ENCODE data around the gene STPG3. TPM values are rescaled to one million over a fixed set of nuclear protein-coding genes. Genes with fewer than 3 reads are reported as not detected.

STPG3 gene
- total and polyA plus RNA-seq, 9 of the 15 experiments (the other 6 are each of a cell fraction or from before 2014, with no cell fraction given) = not detected

DNA sequence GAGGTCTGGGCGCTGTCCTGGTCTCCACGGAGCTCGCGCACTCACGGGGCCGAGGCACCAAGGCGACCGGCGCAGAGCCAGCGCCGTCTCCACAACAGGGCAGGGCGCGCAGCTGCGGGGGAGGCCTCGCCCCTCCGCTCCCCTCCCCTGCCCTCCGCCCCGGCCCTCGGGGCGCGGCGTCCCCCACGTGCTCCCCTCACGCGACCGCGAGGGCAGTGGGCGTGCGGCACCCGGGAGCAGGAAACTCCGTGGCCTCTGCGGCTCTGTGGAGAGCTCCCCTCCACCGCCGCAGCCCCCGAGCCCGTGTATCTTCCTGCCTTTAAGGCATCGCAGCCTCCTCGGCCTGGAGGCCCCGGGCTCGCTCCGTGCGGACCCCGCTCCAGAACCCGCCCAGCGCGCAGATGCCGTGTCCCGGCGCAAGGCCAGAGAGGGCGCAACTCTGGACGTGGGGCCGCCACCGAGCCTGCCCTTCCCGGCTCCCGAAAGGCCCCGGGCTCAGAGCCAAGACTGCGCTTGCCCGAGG, 10.7 kb upstream of the STPG3 start (continued):
- TF ChIP-seq HDAC6 (IDR thresholded peaks at IDR 0.05; ENCODE audit: low read depth, low read length) = no peak
- TF ChIP-seq, protein P1, sequence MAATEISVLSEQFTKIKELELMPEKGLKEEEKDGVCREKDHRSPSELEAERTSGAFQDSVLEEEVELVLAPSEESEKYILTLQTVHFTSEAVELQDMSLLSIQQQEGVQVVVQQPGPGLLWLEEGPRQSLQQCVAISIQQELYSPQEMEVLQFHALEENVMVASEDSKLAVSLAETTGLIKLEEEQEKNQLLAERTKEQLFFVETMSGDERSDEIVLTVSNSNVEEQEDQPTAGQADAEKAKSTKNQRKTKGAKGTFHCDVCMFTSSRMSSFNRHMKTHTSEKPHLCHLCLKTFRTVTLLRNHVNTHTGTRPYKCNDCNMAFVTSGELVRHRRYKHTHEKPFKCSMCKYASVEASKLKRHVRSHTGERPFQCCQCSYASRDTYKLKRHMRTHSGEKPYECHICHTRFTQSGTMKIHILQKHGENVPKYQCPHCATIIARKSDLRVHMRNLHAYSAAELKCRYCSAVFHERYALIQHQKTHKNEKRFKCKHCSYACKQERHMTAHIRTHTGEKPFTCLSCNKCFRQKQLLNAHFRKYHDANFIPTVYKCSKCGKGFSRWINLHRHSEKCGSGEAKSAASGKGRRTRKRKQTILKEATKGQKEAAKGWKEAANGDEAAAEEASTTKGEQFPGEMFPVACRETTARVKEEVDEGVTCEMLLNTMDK (IDR thresholded peaks at IDR 0.05; ENCODE audit: borderline replicate concordance, insufficient read depth, low read depth, low read length, poor library complexity, severe bottlenecking) = peak; percentile 53
- TF ChIP-seq EZH2 (IDR thresholded peaks at IDR 0.05; ENCODE audit: borderline replicate concordance, low read depth, low read length) = no peak
- no peak for TF ChIP-seq ZNF766 (CRISPR knock-in tag; conservative IDR thresholded peaks at IDR 0.05)
- no peak for TF ChIP-seq ZNF165 (CRISPR knock-in tag; IDR thresholded peaks at IDR 0.05; ENCODE audit: borderline replicate concordance)
- TF ChIP-seq RBM22 (IDR thresholded peaks at IDR 0.05; ENCODE audit: low read depth, low read length, poor library complexity, severe bottlenecking) = no peak
- TF ChIP-seq, protein P2, sequence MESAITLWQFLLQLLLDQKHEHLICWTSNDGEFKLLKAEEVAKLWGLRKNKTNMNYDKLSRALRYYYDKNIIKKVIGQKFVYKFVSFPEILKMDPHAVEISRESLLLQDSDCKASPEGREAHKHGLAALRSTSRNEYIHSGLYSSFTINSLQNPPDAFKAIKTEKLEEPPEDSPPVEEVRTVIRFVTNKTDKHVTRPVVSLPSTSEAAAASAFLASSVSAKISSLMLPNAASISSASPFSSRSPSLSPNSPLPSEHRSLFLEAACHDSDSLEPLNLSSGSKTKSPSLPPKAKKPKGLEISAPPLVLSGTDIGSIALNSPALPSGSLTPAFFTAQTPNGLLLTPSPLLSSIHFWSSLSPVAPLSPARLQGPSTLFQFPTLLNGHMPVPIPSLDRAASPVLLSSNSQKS (CRISPR knock-in tag; IDR thresholded peaks at IDR 0.05) = no peak
- 0 out of 2 replicates have a peak, but pooled peaks have one; percentile 6 for TF ChIP-seq HCFC1 (IDR thresholded peaks at IDR 0.05; ENCODE audit: low read depth, low read length)
- TF ChIP-seq, protein P3, sequence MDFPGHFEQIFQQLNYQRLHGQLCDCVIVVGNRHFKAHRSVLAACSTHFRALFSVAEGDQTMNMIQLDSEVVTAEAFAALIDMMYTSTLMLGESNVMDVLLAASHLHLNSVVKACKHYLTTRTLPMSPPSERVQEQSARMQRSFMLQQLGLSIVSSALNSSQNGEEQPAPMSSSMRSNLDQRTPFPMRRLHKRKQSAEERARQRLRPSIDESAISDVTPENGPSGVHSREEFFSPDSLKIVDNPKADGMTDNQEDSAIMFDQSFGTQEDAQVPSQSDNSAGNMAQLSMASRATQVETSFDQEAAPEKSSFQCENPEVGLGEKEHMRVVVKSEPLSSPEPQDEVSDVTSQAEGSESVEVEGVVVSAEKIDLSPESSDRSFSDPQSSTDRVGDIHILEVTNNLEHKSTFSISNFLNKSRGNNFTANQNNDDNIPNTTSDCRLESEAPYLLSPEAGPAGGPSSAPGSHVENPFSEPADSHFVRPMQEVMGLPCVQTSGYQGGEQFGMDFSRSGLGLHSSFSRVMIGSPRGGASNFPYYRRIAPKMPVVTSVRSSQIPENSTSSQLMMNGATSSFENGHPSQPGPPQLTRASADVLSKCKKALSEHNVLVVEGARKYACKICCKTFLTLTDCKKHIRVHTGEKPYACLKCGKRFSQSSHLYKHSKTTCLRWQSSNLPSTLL (IDR thresholded peaks at IDR 0.05) = no peak
- no peak for TF ChIP-seq SRF (CRISPR knock-in tag; IDR thresholded peaks at IDR 0.05)
- peak; percentile 70 for TF ChIP-seq GMEB1 (CRISPR knock-in tag; IDR thresholded peaks at IDR 0.05)
- peak; percentile 95 for TF ChIP-seq ZFX (CRISPR knock-in tag; IDR thresholded peaks at IDR 0.05)
- TF ChIP-seq TRIM28 (IDR thresholded peaks at IDR 0.05) = no peak
- peak in 1 of 2 experiments; percentile 52; a peak in 1 of 4 replicates for TF ChIP-seq TRIM24 (IDR thresholded peaks at IDR 0.05)
- no peak for TF ChIP-seq FOXA3 (CRISPR knock-in tag; conservative IDR thresholded peaks at IDR 0.05 in 1 of 2, IDR thresholded peaks at IDR 0.05 in 1 of 2)
- no peak for TF ChIP-seq SIN3B (IDR thresholded peaks at IDR 0.05; ENCODE audit: low read depth)
- TF ChIP-seq ZBTB8A (IDR thresholded peaks at IDR 0.05; ENCODE audit: partially characterized antibody) = no peak
- TF ChIP-seq GTF2E2 (tag; IDR thresholded peaks at IDR 0.05) = no peak
- no peak for TF ChIP-seq NUFIP1 (IDR thresholded peaks at IDR 0.05; ENCODE audit: partially characterized antibody)
- no peak for TF ChIP-seq ZFP1 (CRISPR knock-in tag; IDR thresholded peaks at IDR 0.05)
- TF ChIP-seq, protein P4, sequence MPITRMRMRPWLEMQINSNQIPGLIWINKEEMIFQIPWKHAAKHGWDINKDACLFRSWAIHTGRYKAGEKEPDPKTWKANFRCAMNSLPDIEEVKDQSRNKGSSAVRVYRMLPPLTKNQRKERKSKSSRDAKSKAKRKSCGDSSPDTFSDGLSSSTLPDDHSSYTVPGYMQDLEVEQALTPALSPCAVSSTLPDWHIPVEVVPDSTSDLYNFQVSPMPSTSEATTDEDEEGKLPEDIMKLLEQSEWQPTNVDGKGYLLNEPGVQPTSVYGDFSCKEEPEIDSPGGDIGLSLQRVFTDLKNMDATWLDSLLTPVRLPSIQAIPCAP (CRISPR knock-in tag; IDR thresholded peaks at IDR 0.05; ENCODE audit: borderline replicate concordance) = no peak
- TF ChIP-seq ZNF696 (CRISPR knock-in tag; conservative IDR thresholded peaks at IDR 0.05) = no peak
